Measurements from ENCODE around the gene MORF4L1.
"Not testable (repeated sequence)": the region's sequence is repeated elsewhere in the genome, so short reads cannot be mapped to it uniquely, and the experiment has no call there.

The MORF4L1 gene

GRCh38 chr15:78900819-78901533 is 28.3 kb downstream of the MORF4L1 start:
- H3K36me3 ChIP-seq (ENCODE audit: control insufficient read depth, insufficient read depth, low read length): peaks cover 95% of the 10 kb centered on the region
- H3K9me3 ChIP-seq (ENCODE audit: control insufficient read depth, low read length); H3K27ac ChIP-seq (ENCODE audit: low read depth, low read length, severe bottlenecking); H3K4me1 ChIP-seq (ENCODE audit: control insufficient read depth, insufficient read depth, low read length, poor library complexity, severe bottlenecking); H3K4me3 ChIP-seq (ENCODE audit: extremely low read depth, insufficient read depth, low read length, poor library complexity, severe bottlenecking): not testable (repeated sequence)
- 97% methylated on average over 7 to 10 of the region's 14 CpGs for WGBS, 2 experiments (ENCODE audit: insufficient coverage in 2 of 2)

- not testable (repeated sequence) for H3K4me3 ChIP-seq (ENCODE audit: extremely low read depth, insufficient read depth, low read length, poor library complexity, severe bottlenecking); H3K9me3 ChIP-seq (ENCODE audit: control insufficient read depth, low read length); H3K4me1 ChIP-seq (ENCODE audit: control insufficient read depth, insufficient read depth, low read length, poor library complexity, severe bottlenecking)
- Histone ChIP-seq H3K27ac (ENCODE audit: low read depth, low read length, severe bottlenecking) (peak overlapping the region; percentile 57), H3K36me3 (ENCODE audit: control insufficient read depth, insufficient read depth, low read length) (peaks cover 95% of the 10 kb centered on the region)
- 94% methylated on average over 3 to 7 of the region's 13 CpGs for WGBS, 2 experiments (ENCODE audit: insufficient coverage in 2 of 2)
Measured at GRCh38 chr15:78902281-78903032, 29.8 kb downstream of the MORF4L1 start.

GRCh38 chr15:78904599-78905358 is 32.1 kb downstream of the MORF4L1 start:
- no peak overlapping the region for H3K4me3 ChIP-seq (ENCODE audit: extremely low read depth, insufficient read depth, low read length, poor library complexity, severe bottlenecking)
- H3K4me1 ChIP-seq (ENCODE audit: control insufficient read depth, insufficient read depth, low read length, poor library complexity, severe bottlenecking): peaks cover 8% of the 10 kb centered on the region
- H3K9me3 ChIP-seq (ENCODE audit: control insufficient read depth, low read length): no peaks in the 10 kb centered on the region
- WGBS, 2 experiments (ENCODE audit: insufficient coverage in 2 of 2): 80 to 100% methylated on average over 1 to 3 of the region's 6 CpGs
- no peak overlapping the region for H3K27ac ChIP-seq (ENCODE audit: low read depth, low read length, severe bottlenecking)
- peaks cover 81% of the 10 kb centered on the region for H3K36me3 ChIP-seq (ENCODE audit: control insufficient read depth, insufficient read depth, low read length)

GRCh38 chr15:78906316-78906620 is 33.6 kb downstream of the MORF4L1 start:
- WGBS, 2 experiments (ENCODE audit: insufficient coverage in 2 of 2): 100% methylated on average over 1 to 2 of the region's 2 CpGs
- Histone ChIP-seq H3K36me3 (ENCODE audit: control insufficient read depth, insufficient read depth, low read length) (peaks cover 80% of the 10 kb centered on the region), H3K9me3 (ENCODE audit: control insufficient read depth, low read length) (no peaks in the 10 kb centered on the region), H3K4me1 (ENCODE audit: control insufficient read depth, insufficient read depth, low read length, poor library complexity, severe bottlenecking) (peaks cover 8% of the 10 kb centered on the region), H3K27ac (ENCODE audit: low read depth, low read length, severe bottlenecking) (peak overlapping the region; percentile 41), H3K4me3 (ENCODE audit: extremely low read depth, insufficient read depth, low read length, poor library complexity, severe bottlenecking) (no peak overlapping the region)

- Histone ChIP-seq H3K27ac (ENCODE audit: low read depth, low read length, severe bottlenecking) (no peak overlapping the region), H3K9me3 (ENCODE audit: control insufficient read depth, low read length) (no peaks in the 10 kb centered on the region), H3K4me3 (ENCODE audit: extremely low read depth, insufficient read depth, low read length, poor library complexity, severe bottlenecking) (no peak overlapping the region), H3K4me1 (ENCODE audit: control insufficient read depth, insufficient read depth, low read length, poor library complexity, severe bottlenecking) (peaks cover 4% of the 10 kb centered on the region), H3K36me3 (ENCODE audit: control insufficient read depth, insufficient read depth, low read length) (peaks cover 85% of the 10 kb centered on the region)
- WGBS, 2 experiments (ENCODE audit: insufficient coverage in 2 of 2): no CpG with 5 or more reads among the region's 3 CpGs
Measured at GRCh38 chr15:78907577-78907976, 34.9 kb downstream of the MORF4L1 start.

- Histone ChIP-seq H3K9me3 (ENCODE audit: control insufficient read depth, low read length) (no peaks in the 10 kb centered on the region), H3K4me3 (ENCODE audit: extremely low read depth, insufficient read depth, low read length, poor library complexity, severe bottlenecking) (no peak overlapping the region), H3K36me3 (ENCODE audit: control insufficient read depth, insufficient read depth, low read length) (peaks cover 85% of the 10 kb centered on the region), H3K4me1 (ENCODE audit: control insufficient read depth, insufficient read depth, low read length, poor library complexity, severe bottlenecking) (peaks cover 4% of the 10 kb centered on the region), H3K27ac (ENCODE audit: low read depth, low read length, severe bottlenecking) (no peak overlapping the region)
- WGBS, 2 experiments (ENCODE audit: insufficient coverage in 2 of 2): 80 to 96% methylated on average over 3 of the region's 3 CpGs
Measured at GRCh38 chr15:78909160-78909695, 36.5 kb downstream of the MORF4L1 start.

GRCh38 chr15:78909791-78910228 is 37.1 kb downstream of the MORF4L1 start:
- H3K36me3 ChIP-seq (ENCODE audit: control insufficient read depth, insufficient read depth, low read length): peaks cover 85% of the 10 kb centered on the region
- 61 to 71% methylated on average over 5 of the region's 5 CpGs for WGBS, 2 experiments (ENCODE audit: insufficient coverage in 2 of 2)
- H3K4me1 ChIP-seq (ENCODE audit: control insufficient read depth, insufficient read depth, low read length, poor library complexity, severe bottlenecking): peaks cover 4% of the 10 kb centered on the region
- H3K9me3 ChIP-seq (ENCODE audit: control insufficient read depth, low read length): no peaks in the 10 kb centered on the region
- no peak overlapping the region for H3K27ac ChIP-seq (ENCODE audit: low read depth, low read length, severe bottlenecking)
- H3K4me3 ChIP-seq (ENCODE audit: extremely low read depth, insufficient read depth, low read length, poor library complexity, severe bottlenecking): no peak overlapping the region

GRCh38 chr15:78910271-78910670 is 37.6 kb downstream of the MORF4L1 start:
- 91 to 94% methylated on average over 6 of the region's 7 CpGs for WGBS, 2 experiments (ENCODE audit: insufficient coverage in 2 of 2)
- Histone ChIP-seq H3K9me3 (ENCODE audit: control insufficient read depth, low read length) (no peaks in the 10 kb centered on the region), H3K4me3 (ENCODE audit: extremely low read depth, insufficient read depth, low read length, poor library complexity, severe bottlenecking) (no peak overlapping the region), H3K36me3 (ENCODE audit: control insufficient read depth, insufficient read depth, low read length) (peaks cover 85% of the 10 kb centered on the region), H3K27ac (ENCODE audit: low read depth, low read length, severe bottlenecking) (no peak overlapping the region), H3K4me1 (ENCODE audit: control insufficient read depth, insufficient read depth, low read length, poor library complexity, severe bottlenecking) (peaks cover 4% of the 10 kb centered on the region)

GRCh38 chr15:78912316-78912715 is 39.6 kb downstream of the MORF4L1 start:
- H3K27ac ChIP-seq (ENCODE audit: low read depth, low read length, severe bottlenecking): no peak overlapping the region
- no peak overlapping the region for H3K4me3 ChIP-seq (ENCODE audit: extremely low read depth, insufficient read depth, low read length, poor library complexity, severe bottlenecking)
- no peaks in the 10 kb centered on the region for H3K4me1 ChIP-seq (ENCODE audit: control insufficient read depth, insufficient read depth, low read length, poor library complexity, severe bottlenecking)
- 83 to 100% methylated on average over 2 of the region's 2 CpGs for WGBS, 2 experiments (ENCODE audit: insufficient coverage in 2 of 2)
- no peaks in the 10 kb centered on the region for H3K9me3 ChIP-seq (ENCODE audit: control insufficient read depth, low read length)
- H3K36me3 ChIP-seq (ENCODE audit: control insufficient read depth, insufficient read depth, low read length): peaks cover 81% of the 10 kb centered on the region

- no peaks in the 10 kb centered on the region for H3K4me1 ChIP-seq (ENCODE audit: control insufficient read depth, insufficient read depth, low read length, poor library complexity, severe bottlenecking)
- H3K4me3 ChIP-seq (ENCODE audit: extremely low read depth, insufficient read depth, low read length, poor library complexity, severe bottlenecking): no peak overlapping the region
- H3K9me3 ChIP-seq (ENCODE audit: control insufficient read depth, low read length): no peaks in the 10 kb centered on the region
- peaks cover 85% of the 10 kb centered on the region for H3K36me3 ChIP-seq (ENCODE audit: control insufficient read depth, insufficient read depth, low read length)
- H3K27ac ChIP-seq (ENCODE audit: low read depth, low read length, severe bottlenecking): no peak overlapping the region
- WGBS, 2 experiments (ENCODE audit: insufficient coverage in 2 of 2): 88 to 100% methylated on average over 2 of the region's 3 CpGs
Measured at GRCh38 chr15:78913012-78913411, 40.3 kb downstream of the MORF4L1 start.

Measured in mesodermal cell (in vitro differentiated cells).